ENCODE measurements around the gene CLEC4F.

- TF ChIP-seq CTCF (IDR thresholded peaks at IDR 0.05; ENCODE audit: low read depth, low read length) (no peak), MAX (IDR thresholded peaks at IDR 0.05; ENCODE audit: low read depth, low read length) (no peak)
These were observed 40.4 kb downstream of the CLEC4F start for GRCh38 chr2:70779911-70780545.
